Karpas-422 (cell line): ENCODE results near the gene GAS6. TPM values are rescaled to one million over a fixed set of nuclear protein-coding genes. Genes with fewer than 3 reads are reported as not detected.
"Not testable (repeated sequence)": the region's sequence is repeated elsewhere in the genome, so short reads cannot be mapped to it uniquely, and the experiment has no call there.

Experiments used
- DNase-seq: peaks from one replicate; pipeline ENCODE4 v3.0.0-alpha.2; 2015
- H2AFZ ChIP-seq: fragments of 200-600 bp; sonication (generic); 2 replicates; pipeline ENCODE4 v1.6.1; 2014; ENCODE audit warnings: antibody characterized with exemption, low read length, mixed read lengths
- H3K27ac ChIP-seq: fragments of 200-600 bp; sonication (generic); 2 replicates; pipeline ENCODE4 v1.5.1; 2014; ENCODE audit warnings: mild to moderate bottlenecking, low read length, moderate library complexity
- H3K27me3 ChIP-seq: fragments of 200-600 bp; sonication (generic); 2 replicates; pipeline ENCODE4 v1.6.1; 2014; ENCODE audit warnings: low read length, mixed read lengths
- H3K36me3 ChIP-seq: fragments of 200-600 bp; sonication (generic); 2 replicates; pipeline ENCODE4 v1.6.1; 2014; ENCODE audit warnings: low read length, mixed read lengths; ENCODE audit not compliant: insufficient read depth
- H3K4me1 ChIP-seq: fragments of 200-600 bp; sonication (generic); 2 replicates; pipeline ENCODE4 v1.6.1; 2014; ENCODE audit warnings: mild to moderate bottlenecking, low read length, mixed read lengths
- H3K4me2 ChIP-seq: fragments of 200-600 bp; sonication (generic); 2 replicates; pipeline ENCODE4 v1.6.1; 2014; ENCODE audit warnings: low read length, low read depth, mild to moderate bottlenecking; ENCODE audit not compliant: poor library complexity, severe bottlenecking
- H3K4me3 ChIP-seq: fragments of 200-600 bp; sonication (generic); 2 replicates; pipeline ENCODE4 v1.5.1; 2014; ENCODE audit warnings: mild to moderate bottlenecking, antibody characterized with exemption, low read length, mixed read lengths
- H3K79me2 ChIP-seq: fragments of 200-600 bp; sonication (generic); 2 replicates; pipeline ENCODE4 v1.6.1; 2014; ENCODE audit warnings: mild to moderate bottlenecking, low read length, mixed read lengths
- H3K9ac ChIP-seq: fragments of 200-600 bp; sonication (generic); 2 replicates; pipeline ENCODE4 v1.6.0; 2014; ENCODE audit warnings: low read length
- H3K9me2 ChIP-seq: fragments of 200-600 bp; sonication (generic), shearing (Covaris generic); replicated peaks from 2 replicates; pipeline ENCODE4 v1.6.0; 2014; ENCODE audit warnings: mild to moderate bottlenecking, low read length, moderate library complexity; ENCODE audit not compliant: insufficient read depth
- H3K9me3 ChIP-seq: fragments of 300-700, 200-600 bp; sonication (generic); 2 replicates; pipeline ENCODE4 v1.6.1; 2014; ENCODE audit warnings: low read length, mixed read lengths
- H4K20me1 ChIP-seq: fragments of 200-600 bp; sonication (generic); 2 replicates; pipeline ENCODE4 v1.6.1; 2014; ENCODE audit warnings: mild to moderate bottlenecking, antibody characterized with exemption, low read length, low read depth; ENCODE audit not compliant: insufficient read depth
- total RNA-seq: library from RNA; depleted of rRNA; stranded (reverse); fragments of >200 nt; shearing (Covaris generic); gene quantifications from 2 replicates; pipeline ENCODE4 v1.2.3, GENCODE V29; 2014; ENCODE audit warnings: low replicate concordance

The GAS6 gene
- total RNA-seq, 1 experiment from 2014 or later = not detected

DNA sequence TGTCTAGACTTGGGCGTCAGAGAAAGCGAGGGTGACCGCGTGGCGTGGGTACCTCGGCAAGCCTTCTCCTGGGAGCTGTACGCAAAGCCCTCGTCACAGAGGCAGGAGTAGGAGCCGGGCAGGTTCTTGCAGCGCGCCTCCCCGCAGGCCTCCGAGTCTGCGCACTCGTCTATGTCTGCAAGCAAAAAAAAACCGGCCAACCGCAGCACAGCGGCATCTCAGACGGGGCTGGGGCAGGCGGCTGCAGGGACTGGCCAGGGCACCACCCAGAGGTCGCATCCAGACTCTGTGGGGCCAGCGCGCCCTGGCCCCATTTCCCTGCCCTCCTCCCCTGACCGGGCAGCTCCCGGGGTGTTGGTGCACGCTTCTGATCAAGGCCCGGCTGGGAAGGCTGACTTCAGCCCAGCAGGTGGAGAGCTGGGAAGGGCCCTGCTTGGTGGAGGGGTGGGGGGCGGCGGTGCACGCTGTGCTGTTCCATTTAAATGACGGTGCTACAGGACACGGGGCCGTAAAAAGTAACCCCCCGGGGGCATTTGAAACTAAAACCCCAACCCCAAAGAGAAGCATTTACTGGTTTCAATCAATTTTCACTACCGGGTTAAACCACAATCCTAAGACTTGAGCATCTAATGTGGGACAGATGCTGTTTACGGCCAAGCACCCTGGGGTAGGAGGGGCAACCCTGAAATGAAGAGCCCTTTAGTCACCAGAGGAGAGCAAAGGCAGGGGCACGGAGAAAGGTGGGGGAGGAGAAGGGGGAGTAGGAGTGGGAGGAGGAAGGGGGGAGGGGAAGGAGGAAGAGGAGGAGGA is 28.2 kb downstream of the GAS6 start:
- Histone ChIP-seq H3K36me3 (no peaks in the 10 kb centered on the region), H3K4me1 (no peaks in the 10 kb centered on the region)

DNA sequence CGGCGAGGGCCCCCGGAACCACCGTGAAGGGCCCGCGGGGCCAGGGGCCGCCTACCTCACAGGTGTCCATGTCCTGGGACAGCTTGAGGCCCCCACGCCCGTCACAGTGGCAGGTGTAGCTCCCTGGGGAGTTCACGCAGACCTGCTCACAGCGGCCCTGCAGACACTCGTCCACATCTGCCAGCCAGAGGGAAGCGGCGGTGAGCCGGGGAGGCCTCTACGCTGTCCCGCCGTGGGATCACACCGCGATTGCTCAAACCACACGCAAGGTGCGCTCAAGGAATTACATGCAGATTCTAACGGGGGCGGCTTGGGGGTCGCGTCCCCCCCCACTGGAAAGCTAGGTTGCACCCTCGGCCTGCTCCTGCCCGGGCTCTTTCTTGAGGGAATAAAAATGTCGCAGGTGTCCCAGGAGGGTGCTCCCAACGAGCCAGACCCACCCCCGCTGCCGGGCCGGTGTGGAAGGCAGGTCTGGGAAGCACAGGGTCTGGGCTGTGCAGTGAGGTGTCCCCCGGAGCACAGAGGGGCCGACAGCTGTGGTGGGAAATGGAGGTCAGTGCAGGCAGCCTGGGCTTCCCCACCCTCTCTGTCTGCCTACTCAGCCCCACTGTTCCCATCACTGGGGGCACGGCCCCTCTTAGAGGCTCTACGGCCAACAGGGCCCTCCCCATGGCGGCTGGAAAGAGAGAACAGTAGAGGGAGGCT is 29.2 kb downstream of the GAS6 start:
- Histone ChIP-seq H2AFZ (no peak overlapping the region), H3K36me3 (no peaks in the 10 kb centered on the region), H3K4me2 (no peak overlapping the region), H3K79me2 (no peaks in the 10 kb centered on the region), H3K27ac (no peak overlapping the region), H3K9me2 (no peaks in the 10 kb centered on the region), H3K9ac (no peak overlapping the region), H3K4me3 (no peak overlapping the region), H4K20me1 (peaks cover 27% of the 10 kb centered on the region), H3K9me3 (no peaks in the 10 kb centered on the region), H3K4me1 (no peaks in the 10 kb centered on the region), H3K27me3 (no peaks in the 10 kb centered on the region)
- DNase-seq = no peak

More for the DNA sequence above, 28.2 kb downstream of the GAS6 start:
- Histone ChIP-seq H4K20me1 (peaks cover 33% of the 10 kb centered on the region; the same call in 1 of the 2 replicates), H3K9ac (no peak overlapping the region), H3K9me3 (no peaks in the 10 kb centered on the region), H3K4me3 (no peak overlapping the region), H3K27me3 (no peaks in the 10 kb centered on the region), H3K27ac (no peak overlapping the region), H3K79me2 (no peaks in the 10 kb centered on the region), H3K9me2 (no peaks in the 10 kb centered on the region), H2AFZ (no peak overlapping the region), H3K4me2 (no peak overlapping the region)
- no peak for DNase-seq

DNA sequence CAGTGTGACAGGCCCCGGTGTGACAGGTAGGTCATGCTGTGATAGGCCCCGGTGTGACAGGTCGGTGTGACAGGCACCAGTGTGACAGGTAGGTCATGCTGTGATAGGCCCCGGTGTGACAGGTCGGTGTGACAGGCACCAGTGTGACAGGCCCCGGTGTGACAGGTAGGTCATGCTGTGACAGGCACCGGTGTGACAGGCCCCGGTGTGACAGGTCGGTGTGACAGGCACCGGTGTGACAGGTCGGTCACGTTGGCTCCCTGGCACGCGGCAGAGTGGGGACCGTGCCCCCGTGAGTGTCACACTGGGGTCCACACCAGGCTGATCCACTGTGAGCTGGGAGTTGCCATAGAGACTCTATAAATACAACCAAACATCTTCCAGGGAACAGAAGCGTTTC is 29.9 kb downstream of the GAS6 start:
- H3K4me1 ChIP-seq, H3K4me3 ChIP-seq, H3K36me3 ChIP-seq, H3K27me3 ChIP-seq, H3K9ac ChIP-seq, H3K4me2 ChIP-seq, H3K9me3 ChIP-seq, H3K27ac ChIP-seq, H2AFZ ChIP-seq, DNase-seq, H3K79me2 ChIP-seq, H3K9me2 ChIP-seq: not testable (repeated sequence)
- peaks cover 31% of the 10 kb centered on the region for H4K20me1 ChIP-seq

DNA sequence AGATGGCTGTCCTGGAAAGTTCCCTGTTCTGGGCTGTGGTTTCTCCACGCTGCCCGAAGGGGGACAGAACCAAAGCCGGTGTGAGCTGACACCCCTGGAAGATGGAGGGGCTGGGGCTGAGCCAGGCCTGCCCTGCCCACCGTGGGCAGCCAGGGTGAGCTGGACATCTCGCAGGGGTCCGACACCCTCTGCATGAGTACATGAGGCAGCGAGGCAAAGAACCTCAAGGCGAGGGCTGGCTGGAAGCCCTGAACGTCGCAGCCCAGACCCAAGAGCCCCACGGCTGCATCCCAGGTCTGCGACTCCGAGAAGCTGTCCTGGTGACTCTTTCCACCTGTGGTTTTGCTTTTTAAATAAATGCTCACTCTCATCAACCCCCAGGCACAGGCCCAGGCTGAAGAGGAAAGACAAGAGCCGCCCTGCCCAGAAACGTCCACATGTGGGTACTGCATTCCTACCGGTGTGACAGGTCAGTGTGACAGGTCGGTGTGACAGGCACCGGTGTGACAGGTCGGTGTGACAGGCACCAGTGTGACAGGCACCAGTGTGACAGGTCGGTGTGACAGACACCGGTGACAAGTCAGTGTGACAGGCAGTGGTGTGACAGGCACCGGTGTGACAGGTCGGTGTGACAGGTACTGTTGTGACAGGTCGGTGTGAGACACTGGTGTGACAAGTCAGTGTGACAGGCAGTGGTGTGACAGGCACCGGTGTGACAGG is 30.6 kb downstream of the GAS6 start:
- no peaks in the 10 kb centered on the region for H3K79me2 ChIP-seq
- H3K9me3 ChIP-seq = no peaks in the 10 kb centered on the region
- no peak for DNase-seq
- no peak overlapping the region for H3K4me2 ChIP-seq
- H3K9me2 ChIP-seq = no peaks in the 10 kb centered on the region
- no peak overlapping the region for H3K27ac ChIP-seq
- H3K27me3 ChIP-seq = no peaks in the 10 kb centered on the region
- H3K36me3 ChIP-seq = no peaks in the 10 kb centered on the region
- H3K4me3 ChIP-seq = no peak overlapping the region
- H3K4me1 ChIP-seq = no peaks in the 10 kb centered on the region
- no peak overlapping the region for H2AFZ ChIP-seq
- H3K9ac ChIP-seq = no peak overlapping the region
- peaks cover 31% of the 10 kb centered on the region for H4K20me1 ChIP-seq

DNA sequence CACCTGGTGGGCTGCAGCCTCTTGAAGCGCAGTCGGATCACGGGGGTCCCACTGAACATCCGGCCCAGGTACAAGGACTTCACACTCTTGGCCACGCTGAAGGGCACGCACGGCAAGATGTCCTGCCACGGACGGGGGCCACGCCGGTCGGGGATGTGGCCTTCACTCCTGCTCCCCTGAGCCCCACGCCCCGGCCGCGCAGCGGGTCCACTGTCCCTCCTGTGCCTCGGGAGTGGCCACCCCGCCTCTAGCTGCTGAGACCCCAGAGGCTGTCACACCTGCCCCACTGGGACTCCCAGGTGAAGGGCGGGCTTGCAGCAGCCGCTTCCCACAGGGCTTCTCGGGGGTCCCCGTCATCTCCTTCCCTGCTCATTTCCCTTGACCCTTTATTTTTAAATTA is 31.2 kb downstream of the GAS6 start:
- H3K4me1 ChIP-seq = no peaks in the 10 kb centered on the region
- no peak overlapping the region for H3K4me3 ChIP-seq
- H4K20me1 ChIP-seq = peaks cover 28% of the 10 kb centered on the region
- no peaks in the 10 kb centered on the region for H3K9me2 ChIP-seq
- DNase-seq = no peak
- no peak overlapping the region for H3K9ac ChIP-seq
- no peaks in the 10 kb centered on the region for H3K36me3 ChIP-seq
- H3K4me2 ChIP-seq = no peak overlapping the region
- H3K27me3 ChIP-seq = no peaks in the 10 kb centered on the region
- H3K9me3 ChIP-seq = no peaks in the 10 kb centered on the region
- no peaks in the 10 kb centered on the region for H3K79me2 ChIP-seq
- H3K27ac ChIP-seq = no peak overlapping the region
- H2AFZ ChIP-seq = no peak overlapping the region

DNA sequence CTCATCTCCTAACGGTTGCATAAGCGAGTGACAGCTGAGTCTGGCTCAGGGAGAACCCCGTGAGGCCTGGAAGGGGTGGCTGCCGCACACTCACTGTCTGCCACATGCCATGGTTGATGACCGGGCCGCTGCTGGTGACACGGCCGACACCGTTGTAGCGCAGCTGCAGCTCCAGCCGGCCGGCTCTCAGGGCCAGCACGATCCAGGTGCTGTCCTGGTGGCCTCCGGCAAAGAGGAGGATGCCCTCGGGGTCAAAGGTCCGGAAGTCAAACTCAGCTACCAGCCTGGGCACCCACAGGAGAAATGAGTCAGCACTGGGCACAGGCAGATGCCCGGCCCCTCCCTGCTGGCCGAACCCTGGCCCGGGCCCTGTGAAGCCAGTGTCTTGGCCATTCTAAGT is 31.7 kb downstream of the GAS6 start:
- H3K9me2 ChIP-seq = no peaks in the 10 kb centered on the region
- peaks cover 26% of the 10 kb centered on the region for H4K20me1 ChIP-seq
- H3K27ac ChIP-seq = no peak overlapping the region
- no peaks in the 10 kb centered on the region for H3K27me3 ChIP-seq
- no peak overlapping the region for H2AFZ ChIP-seq
- peaks cover 2% of the 10 kb centered on the region; the same call in 1 of the 2 replicates for H3K36me3 ChIP-seq
- no peak overlapping the region for H3K4me3 ChIP-seq
- H3K9me3 ChIP-seq = no peaks in the 10 kb centered on the region
- H3K9ac ChIP-seq = no peak overlapping the region
- DNase-seq = no peak
- no peaks in the 10 kb centered on the region for H3K4me1 ChIP-seq
- no peak overlapping the region for H3K4me2 ChIP-seq
- H3K79me2 ChIP-seq = no peaks in the 10 kb centered on the region

DNA sequence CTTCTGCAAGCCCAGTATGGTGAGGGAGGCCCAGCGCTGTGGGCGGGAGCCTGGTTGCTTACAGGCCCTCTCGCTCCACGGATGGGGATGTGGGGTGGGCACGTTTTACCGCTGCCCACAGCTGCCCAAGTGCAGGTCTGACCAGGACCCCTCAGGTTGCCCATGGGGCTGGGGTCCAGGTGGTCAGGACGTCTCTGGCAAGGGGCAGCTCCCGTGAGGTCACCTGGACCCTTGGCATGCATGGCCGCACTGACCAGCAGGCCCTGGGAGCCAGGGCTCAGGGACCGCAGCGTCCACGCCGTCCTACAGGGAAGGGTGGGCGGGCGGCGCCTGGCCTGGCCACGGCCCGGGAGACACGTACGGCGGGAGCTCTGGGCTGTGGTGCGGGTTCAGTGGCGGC is 32.8 kb downstream of the GAS6 start:
- H3K27ac ChIP-seq = no peak overlapping the region
- no peaks in the 10 kb centered on the region for H3K27me3 ChIP-seq
- no peak overlapping the region for H3K4me2 ChIP-seq
- no peak overlapping the region for H3K4me3 ChIP-seq
- H3K9ac ChIP-seq = no peak overlapping the region
- no peak overlapping the region for H2AFZ ChIP-seq
- peaks cover 5% of the 10 kb centered on the region; the same call in 1 of the 2 replicates for H3K36me3 ChIP-seq
- H3K9me3 ChIP-seq = no peaks in the 10 kb centered on the region
- no peak for DNase-seq
- H3K4me1 ChIP-seq = no peaks in the 10 kb centered on the region
- no peaks in the 10 kb centered on the region for H3K9me2 ChIP-seq
- H3K79me2 ChIP-seq = no peaks in the 10 kb centered on the region
- H4K20me1 ChIP-seq = peaks cover 23% of the 10 kb centered on the region

DNA sequence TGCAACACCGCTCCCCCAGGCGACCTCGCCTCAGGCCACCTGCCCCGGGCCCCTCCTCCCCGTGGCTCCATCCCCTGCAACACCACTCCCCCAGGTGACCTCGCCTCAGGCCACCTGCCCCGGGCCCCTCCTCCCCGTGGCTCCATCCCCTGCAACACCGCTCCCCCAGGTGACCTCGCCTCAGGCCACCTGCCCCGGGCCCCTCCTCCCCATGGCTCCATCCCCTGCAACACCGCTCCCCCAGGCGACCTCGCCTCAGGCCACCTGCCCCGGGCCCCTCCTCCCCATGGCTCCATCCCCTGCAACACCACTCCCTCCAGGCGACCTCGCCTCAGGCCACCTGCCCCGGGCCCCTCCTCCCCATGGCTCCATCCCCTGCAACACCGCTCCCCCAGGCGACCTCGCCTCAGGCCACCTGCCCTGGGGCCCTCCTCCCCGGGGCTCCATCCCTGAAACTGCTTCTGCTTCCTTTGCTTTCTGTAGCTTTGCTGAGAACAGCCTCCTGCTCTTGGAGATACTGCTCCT is 33.4 kb downstream of the GAS6 start:
- H3K9ac ChIP-seq, H3K4me1 ChIP-seq, H3K27ac ChIP-seq, H2AFZ ChIP-seq, H3K27me3 ChIP-seq, H3K9me2 ChIP-seq, H3K79me2 ChIP-seq, H3K4me3 ChIP-seq, H3K9me3 ChIP-seq, H3K4me2 ChIP-seq, H3K36me3 ChIP-seq, DNase-seq: not testable (repeated sequence)
- peaks cover 23% of the 10 kb centered on the region for H4K20me1 ChIP-seq
